Ovary (tissue), 3 donors: ENCODE data around the gene SLC9A9.

Experiments
- EP300 ChIP-seq: sonication (generic); formaldehyde crosslinking; IDR thresholded peaks from one replicate; pipeline ENCODE4 v1.6.1; 2017; ENCODE audit warnings: antibody characterized with exemption
- POLR2A ChIP-seq: fragments of 450-650 bp; IDR thresholded peaks from one replicate; pipeline ENCODE4 v1.6.1; 2017; ENCODE audit warnings: antibody characterized with exemption, mild to moderate bottlenecking, moderate library complexity
- TF ChIP-seq, protein P1 (sequence below), 3 donors: fragments of 450-650 bp in 2 of 3; fragments of 200-600 bp in 1 of 3; IDR thresholded peaks; one replicate each; pipeline versions ENCODE4 v1.5.1 to v1.8.0; 2016 to 2022; ENCODE audit warnings: antibody characterized with exemption in 3 of 3, mild to moderate bottlenecking in 1 of 3
- donor health status: DM: no; HTN: no; CAD: no.

DNA sequence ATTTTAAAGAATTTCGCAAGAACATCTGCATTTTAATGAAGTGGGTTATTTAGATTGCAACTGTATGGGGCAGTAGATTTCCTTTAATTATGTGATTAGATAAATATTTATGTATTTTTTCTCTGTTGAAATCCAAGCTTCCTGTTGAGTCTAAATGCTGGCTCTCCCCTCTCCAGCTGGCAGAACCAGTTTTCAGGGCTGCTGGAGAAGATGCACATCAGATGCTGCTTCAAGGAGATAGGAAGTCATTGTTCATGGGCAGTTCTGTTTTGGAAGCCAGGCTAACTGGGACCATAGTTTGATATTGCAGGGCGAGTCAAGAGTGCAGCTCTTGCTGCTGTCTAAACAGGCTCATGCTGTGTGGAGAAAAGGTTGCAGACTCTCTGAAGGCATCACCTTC, 97.4 kb downstream of the SLC9A9 start:
- TF ChIP-seq, protein P1, sequence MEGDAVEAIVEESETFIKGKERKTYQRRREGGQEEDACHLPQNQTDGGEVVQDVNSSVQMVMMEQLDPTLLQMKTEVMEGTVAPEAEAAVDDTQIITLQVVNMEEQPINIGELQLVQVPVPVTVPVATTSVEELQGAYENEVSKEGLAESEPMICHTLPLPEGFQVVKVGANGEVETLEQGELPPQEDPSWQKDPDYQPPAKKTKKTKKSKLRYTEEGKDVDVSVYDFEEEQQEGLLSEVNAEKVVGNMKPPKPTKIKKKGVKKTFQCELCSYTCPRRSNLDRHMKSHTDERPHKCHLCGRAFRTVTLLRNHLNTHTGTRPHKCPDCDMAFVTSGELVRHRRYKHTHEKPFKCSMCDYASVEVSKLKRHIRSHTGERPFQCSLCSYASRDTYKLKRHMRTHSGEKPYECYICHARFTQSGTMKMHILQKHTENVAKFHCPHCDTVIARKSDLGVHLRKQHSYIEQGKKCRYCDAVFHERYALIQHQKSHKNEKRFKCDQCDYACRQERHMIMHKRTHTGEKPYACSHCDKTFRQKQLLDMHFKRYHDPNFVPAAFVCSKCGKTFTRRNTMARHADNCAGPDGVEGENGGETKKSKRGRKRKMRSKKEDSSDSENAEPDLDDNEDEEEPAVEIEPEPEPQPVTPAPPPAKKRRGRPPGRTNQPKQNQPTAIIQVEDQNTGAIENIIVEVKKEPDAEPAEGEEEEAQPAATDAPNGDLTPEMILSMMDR (IDR thresholded peaks at IDR 0.05), result no peak
- TF ChIP-seq POLR2A, result no peak
- no peak for TF ChIP-seq EP300
